ENCODE measurements around the gene GSG1L.

DNA sequence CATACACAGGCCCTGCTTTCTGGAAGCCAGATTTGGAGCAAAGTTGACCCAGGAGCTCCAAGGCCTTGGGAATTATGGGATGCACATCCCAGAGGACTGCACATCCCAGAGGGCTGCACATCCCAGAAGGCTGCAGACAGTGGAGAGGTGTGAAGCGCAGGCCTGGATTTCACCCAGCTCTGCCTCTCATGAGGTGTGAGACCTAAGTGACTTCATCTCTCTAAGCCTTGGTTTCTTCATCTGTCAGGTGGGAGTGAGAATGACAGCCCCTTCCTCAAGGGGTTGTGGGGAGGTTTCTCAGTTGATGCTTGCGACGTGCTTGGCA, 102.3 kb downstream of the GSG1L start:
- TF ChIP-seq, protein P1, sequence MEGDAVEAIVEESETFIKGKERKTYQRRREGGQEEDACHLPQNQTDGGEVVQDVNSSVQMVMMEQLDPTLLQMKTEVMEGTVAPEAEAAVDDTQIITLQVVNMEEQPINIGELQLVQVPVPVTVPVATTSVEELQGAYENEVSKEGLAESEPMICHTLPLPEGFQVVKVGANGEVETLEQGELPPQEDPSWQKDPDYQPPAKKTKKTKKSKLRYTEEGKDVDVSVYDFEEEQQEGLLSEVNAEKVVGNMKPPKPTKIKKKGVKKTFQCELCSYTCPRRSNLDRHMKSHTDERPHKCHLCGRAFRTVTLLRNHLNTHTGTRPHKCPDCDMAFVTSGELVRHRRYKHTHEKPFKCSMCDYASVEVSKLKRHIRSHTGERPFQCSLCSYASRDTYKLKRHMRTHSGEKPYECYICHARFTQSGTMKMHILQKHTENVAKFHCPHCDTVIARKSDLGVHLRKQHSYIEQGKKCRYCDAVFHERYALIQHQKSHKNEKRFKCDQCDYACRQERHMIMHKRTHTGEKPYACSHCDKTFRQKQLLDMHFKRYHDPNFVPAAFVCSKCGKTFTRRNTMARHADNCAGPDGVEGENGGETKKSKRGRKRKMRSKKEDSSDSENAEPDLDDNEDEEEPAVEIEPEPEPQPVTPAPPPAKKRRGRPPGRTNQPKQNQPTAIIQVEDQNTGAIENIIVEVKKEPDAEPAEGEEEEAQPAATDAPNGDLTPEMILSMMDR (IDR thresholded peaks at IDR 0.05; ENCODE audit: low read depth, low read length, missing input control) = no peak
- no peak for TF ChIP-seq TAF1 (conservative IDR thresholded peaks at IDR 0.05)
- TF ChIP-seq, protein P2, sequence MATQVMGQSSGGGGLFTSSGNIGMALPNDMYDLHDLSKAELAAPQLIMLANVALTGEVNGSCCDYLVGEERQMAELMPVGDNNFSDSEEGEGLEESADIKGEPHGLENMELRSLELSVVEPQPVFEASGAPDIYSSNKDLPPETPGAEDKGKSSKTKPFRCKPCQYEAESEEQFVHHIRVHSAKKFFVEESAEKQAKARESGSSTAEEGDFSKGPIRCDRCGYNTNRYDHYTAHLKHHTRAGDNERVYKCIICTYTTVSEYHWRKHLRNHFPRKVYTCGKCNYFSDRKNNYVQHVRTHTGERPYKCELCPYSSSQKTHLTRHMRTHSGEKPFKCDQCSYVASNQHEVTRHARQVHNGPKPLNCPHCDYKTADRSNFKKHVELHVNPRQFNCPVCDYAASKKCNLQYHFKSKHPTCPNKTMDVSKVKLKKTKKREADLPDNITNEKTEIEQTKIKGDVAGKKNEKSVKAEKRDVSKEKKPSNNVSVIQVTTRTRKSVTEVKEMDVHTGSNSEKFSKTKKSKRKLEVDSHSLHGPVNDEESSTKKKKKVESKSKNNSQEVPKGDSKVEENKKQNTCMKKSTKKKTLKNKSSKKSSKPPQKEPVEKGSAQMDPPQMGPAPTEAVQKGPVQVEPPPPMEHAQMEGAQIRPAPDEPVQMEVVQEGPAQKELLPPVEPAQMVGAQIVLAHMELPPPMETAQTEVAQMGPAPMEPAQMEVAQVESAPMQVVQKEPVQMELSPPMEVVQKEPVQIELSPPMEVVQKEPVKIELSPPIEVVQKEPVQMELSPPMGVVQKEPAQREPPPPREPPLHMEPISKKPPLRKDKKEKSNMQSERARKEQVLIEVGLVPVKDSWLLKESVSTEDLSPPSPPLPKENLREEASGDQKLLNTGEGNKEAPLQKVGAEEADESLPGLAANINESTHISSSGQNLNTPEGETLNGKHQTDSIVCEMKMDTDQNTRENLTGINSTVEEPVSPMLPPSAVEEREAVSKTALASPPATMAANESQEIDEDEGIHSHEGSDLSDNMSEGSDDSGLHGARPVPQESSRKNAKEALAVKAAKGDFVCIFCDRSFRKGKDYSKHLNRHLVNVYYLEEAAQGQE (IDR thresholded peaks at IDR 0.05) = no peak
- TF ChIP-seq NR2F2 (IDR thresholded peaks at IDR 0.05) = no peak
- TF ChIP-seq HNF4G (IDR thresholded peaks at IDR 0.05) = no peak
- TF ChIP-seq, protein P3, sequence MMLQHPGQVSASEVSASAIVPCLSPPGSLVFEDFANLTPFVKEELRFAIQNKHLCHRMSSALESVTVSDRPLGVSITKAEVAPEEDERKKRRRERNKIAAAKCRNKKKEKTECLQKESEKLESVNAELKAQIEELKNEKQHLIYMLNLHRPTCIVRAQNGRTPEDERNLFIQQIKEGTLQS (IDR thresholded peaks at IDR 0.05) = no peak
- TF ChIP-seq RAD21 (IDR thresholded peaks at IDR 0.05) = no peak
- TF ChIP-seq JUND (IDR thresholded peaks at IDR 0.05) = no peak
- no peak for TF ChIP-seq GABPA (IDR thresholded peaks at IDR 0.05 in 1 of 2, conservative IDR thresholded peaks at IDR 0.05 in 1 of 2)
